Endothelial cell of umbilical vein (primary cell): ENCODE measurements around the gene PPP2R2D. TPM values are rescaled to one million over a fixed set of nuclear protein-coding genes. Genes with fewer than 3 reads are reported as not detected.

Experiments used
- BruUV-seq: library from RNA; stranded (reverse); fragments of 400-500 nt; replicated peaks from 2 replicates; lab custom pipeline; 2021; lab: Mats Ljungman, UMichigan
- CTCF ChIA-PET: fragments of 300-600, 350-600 bp; sonication (Branson Sonifier 250); formaldehyde crosslinking; loops from one replicate; lab custom pipeline; 2021; ENCODE audit warnings: antibody characterized with exemption, inconsistent platforms; lab: Charles Lee
- POLR2A ChIA-PET: fragments of 300-600, 350-600 bp; sonication (Branson Sonifier 250); formaldehyde crosslinking; loops from one replicate; lab custom pipeline; 2021; ENCODE audit warnings: antibody characterized with exemption, inconsistent platforms; lab: Charles Lee
- DNase-seq: peaks from one replicate; pipeline ENCODE4 v3.0.0-alpha.2; 2011; ENCODE audit warnings: low read depth, low spot score
- FAIRE-seq: peaks from 2 replicates; lab custom pipeline; 2011; peaks lifted over from hg19 to GRCh38; lab: Jason Lieb, UNC
- H2AFZ ChIP-seq: 2 replicates; pipeline ENCODE4 v1.6.0; 2012; ENCODE audit warnings: low read depth, low read length, control low read depth, inconsistent platforms
- H3K27ac ChIP-seq: 2 replicates; pipeline ENCODE4 v1.5.1; 2011; ENCODE audit warnings: low read depth, mild to moderate bottlenecking, control low read depth, low read length, moderate library complexity; ENCODE audit not compliant: insufficient read depth
- H3K27me3 ChIP-seq, 2 experiments: 2 replicates each; pipeline versions ENCODE4 v1.6.0 to v1.6.1; 2011; ENCODE audit warnings: low read length in 2 of 2, mixed read lengths in 1 of 2; ENCODE audit not compliant: control insufficient read depth in 2 of 2, insufficient read depth in 2 of 2
- H3K36me3 ChIP-seq, 2 experiments: 2 replicates in 1 of 2; 3 replicates in 1 of 2; pipeline ENCODE4 v1.5.1; 2011; ENCODE audit warnings: low read length in 2 of 2, mild to moderate bottlenecking in 1 of 2, moderate library complexity in 1 of 2; ENCODE audit not compliant: control insufficient read depth in 2 of 2, insufficient read depth in 2 of 2; ENCODE audit errors: extremely low read depth in 1 of 2
- H3K4me1 ChIP-seq: 3 replicates; pipeline ENCODE4 v1.5.1; 2011; ENCODE audit warnings: mild to moderate bottlenecking, low read length; ENCODE audit not compliant: control insufficient read depth, insufficient read depth; ENCODE audit errors: extremely low read depth
- H3K4me2 ChIP-seq: 2 replicates; pipeline ENCODE4 v1.6.1; 2011; ENCODE audit warnings: low read length, control low read depth, mixed read lengths; ENCODE audit not compliant: insufficient read depth
- H3K4me3 ChIP-seq, 3 experiments: fragments of 200-600 bp in 1 of 3; sonication (generic), shearing (Covaris generic) in 1 of 3; replicated peaks in 1 of 3; 2 replicates each; pipeline ENCODE4 v1.5.1; 2011 to 2016; ENCODE audit warnings: control low read depth in 3 of 3, low read length in 3 of 3, mild to moderate bottlenecking in 2 of 3, inconsistent platforms in 1 of 3, low read depth in 1 of 3, moderate library complexity in 1 of 3; ENCODE audit not compliant: insufficient read depth in 1 of 3
- H3K79me2 ChIP-seq: 2 replicates; pipeline ENCODE4 v1.6.0; 2012; ENCODE audit warnings: low read length, inconsistent platforms; ENCODE audit not compliant: control insufficient read depth, insufficient read depth
- H3K9ac ChIP-seq: replicated peaks from 2 replicates; pipeline ENCODE3; 2011; ENCODE audit warnings: low read length, control low read depth; ENCODE audit not compliant: insufficient read depth; ENCODE audit errors: extremely low read depth
- H3K9me1 ChIP-seq: replicated peaks from 3 replicates; pipeline ENCODE4 v1.6.0; 2011; ENCODE audit warnings: mild to moderate bottlenecking, low read length; ENCODE audit not compliant: control insufficient read depth, insufficient read depth; ENCODE audit errors: extremely low read depth
- H3K9me3 ChIP-seq: replicated peaks from 2 replicates; pipeline ENCODE4 v1.5.1; 2012; ENCODE audit warnings: low read length, inconsistent platforms; ENCODE audit not compliant: control insufficient read depth, insufficient read depth
- H4K20me1 ChIP-seq: replicated peaks from 2 replicates; pipeline ENCODE3; 2011; ENCODE audit warnings: mild to moderate bottlenecking, low read length; ENCODE audit not compliant: control insufficient read depth, insufficient read depth; ENCODE audit errors: extremely low read depth
- CTCF ChIP-seq, 2 donors: IDR thresholded peaks; 1 replicate in 1 of 2; 2 replicates in 1 of 2; pipeline ENCODE4 v1.5.1; 2011; ENCODE audit warnings: low read length in 2 of 2, mild to moderate bottlenecking in 2 of 2, moderate library complexity in 2 of 2, control low read depth in 1 of 2, inconsistent platforms in 1 of 2, low read depth in 1 of 2; ENCODE audit not compliant: insufficient read depth in 1 of 2; ENCODE audit errors: extremely low read depth in 1 of 2
- EZH2 ChIP-seq: IDR thresholded peaks from 2 replicates; pipeline ENCODE4 v1.6.1; 2012; ENCODE audit warnings: borderline replicate concordance, low read depth, mild to moderate bottlenecking, moderate library complexity, low read length, inconsistent platforms; ENCODE audit not compliant: severe bottlenecking
- FOS ChIP-seq: IDR thresholded peaks from 2 replicates; pipeline ENCODE4 v1.6.1; 2011; ENCODE audit warnings: mild to moderate bottlenecking, low read length, moderate library complexity, borderline replicate concordance; ENCODE audit not compliant: insufficient read depth
- GATA2 ChIP-seq: IDR thresholded peaks from 2 replicates; pipeline ENCODE4 v1.7.0; 2011; ENCODE audit warnings: low read depth, mild to moderate bottlenecking, moderate library complexity, mixed read lengths, low read length; ENCODE audit not compliant: insufficient read length, insufficient read depth
- JUN ChIP-seq: IDR thresholded peaks from 2 replicates; pipeline ENCODE4 v1.6.1; 2011; ENCODE audit warnings: borderline replicate concordance, low read depth; ENCODE audit not compliant: insufficient read length, insufficient read depth
- MAX ChIP-seq: IDR thresholded peaks from 2 replicates; pipeline ENCODE4 v1.6.1; 2011; ENCODE audit not compliant: insufficient read depth, insufficient read length
- MYC ChIP-seq: IDR thresholded peaks from one replicate; pipeline ENCODE4 v1.6.1; 2011; ENCODE audit warnings: mild to moderate bottlenecking, low read depth, low read length
- POLR2A ChIP-seq: IDR thresholded peaks from 2 replicates; pipeline ENCODE4 v1.6.1; 2012; ENCODE audit warnings: low read depth, mild to moderate bottlenecking, control low read depth, low read length
- POLR2AphosphoS5 ChIP-seq: IDR thresholded peaks from 2 replicates; pipeline ENCODE4 v1.6.1; 2012; ENCODE audit warnings: low read depth, mild to moderate bottlenecking, control low read depth, low read length, moderate library complexity; ENCODE audit not compliant: insufficient read depth
- dilution Hi-C: fragments of 300-500 bp; cut with MboI; formaldehyde crosslinking; loops from one replicate; pipeline ENCODE4 v1.15.0; 2019; ENCODE audit warnings: low sequenced_read_pairs; ENCODE audit not compliant: extremely low pct_ligation_motif_present
- intact Hi-C: fragments of 100-400 bp; cut with micrococcal nuclease; formaldehyde crosslinking; loops from one replicate; pipeline ENCODE4 v1.10.0; 2022
- polyA plus RNA-seq, 4 experiments: library from polyadenylated mRNA; depleted of rRNA in 3 of 4; stranded (reverse) in 3 of 4; unstranded in 1 of 4; fragments of >200 nt; gene quantifications; 2 replicates each; pipeline versions ENCODE4 v1.2.1 to v1.2.3, GENCODE V29; 2011 to 2012; ENCODE audit warnings: missing spikeins in 1 of 4
- total RNA-seq: library from RNA; stranded (reverse); gene quantifications from 2 replicates; pipeline ENCODE4 v1.2.3, GENCODE V29; 2021

PPP2R2D gene
- total and polyA plus RNA-seq, 2 donors (not counting 3 experiments of a cell fraction or from before 2014, with no cell fraction given), result 29.9 to 36.3 TPM

GRCh38 chr10:131930150-131930549 lies 29.3 kb downstream of the PPP2R2D start:
- dilution Hi-C loops, result no loop called here
- Histone ChIP-seq H3K4me3 (no peak overlapping the region), H3K79me2 (peaks cover 97% of the 10 kb centered on the region), H3K36me3 (no peaks in the 10 kb centered on the region), H3K27me3 (no peaks in the 10 kb centered on the region), H3K4me2 (no peak overlapping the region), H4K20me1 (no peaks in the 10 kb centered on the region), H3K4me1 (peaks cover 45% of the 10 kb centered on the region), H2AFZ (no peak overlapping the region), H3K9me1 (no peaks in the 10 kb centered on the region), H3K27ac (no peak overlapping the region), H3K9me3 (no peaks in the 10 kb centered on the region), H3K9ac (no peak overlapping the region)
- FAIRE-seq, result peak; percentile 33
- CTCF ChIA-PET, result interaction anchor here (1.7 kb wide), 1 partner anchor 93 kb away, joined by 4 read pairs; no protein-coding TSS in a partner anchor
- peak; percentile 41 for DNase-seq
- intact Hi-C loops, result loop anchor here (1.0 kb wide), 1 partner anchor 16 kb away; no protein-coding TSS in a partner anchor
- TF ChIP-seq MYC, result no peak
- TF ChIP-seq FOS, result no peak
- TF ChIP-seq POLR2A, result no peak
- TF ChIP-seq GATA2, result no peak
- TF ChIP-seq MAX, result no peak
- no peak for TF ChIP-seq POLR2AphosphoS5
- no peak for TF ChIP-seq CTCF (IDR thresholded peaks at IDR 0.05; ENCODE audit: extremely low read depth in 1 of 2, insufficient read depth in 1 of 2, low read depth in 1 of 2, low read length in 2 of 2)
- TF ChIP-seq EZH2, result no peak
- no peak for TF ChIP-seq JUN
- POLR2A ChIA-PET, result no interaction called here
- no TSS peak for BruUV-seq
